ENCODE data around the gene ZNF429.

DNA sequence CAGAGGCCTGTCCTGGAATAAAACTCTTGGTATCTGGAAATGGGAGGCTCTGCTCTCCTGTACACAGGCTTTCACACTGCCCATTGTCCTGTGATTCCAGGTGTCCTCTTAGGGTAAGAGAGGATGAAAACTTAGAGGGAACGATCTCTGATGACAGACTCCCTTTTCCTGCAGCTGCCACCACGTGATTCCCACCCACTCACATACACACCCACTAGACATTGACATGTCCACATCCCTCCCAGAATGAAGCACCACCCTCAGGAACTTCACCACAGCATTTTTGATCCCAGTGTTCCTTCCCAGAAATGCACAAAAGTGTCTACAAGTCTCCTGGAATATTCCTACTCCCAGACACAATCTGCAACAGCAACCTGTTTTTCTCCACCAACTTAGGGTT, 8.2 kb downstream of the ZNF429 start:
- TF ChIP-seq, protein P1, sequence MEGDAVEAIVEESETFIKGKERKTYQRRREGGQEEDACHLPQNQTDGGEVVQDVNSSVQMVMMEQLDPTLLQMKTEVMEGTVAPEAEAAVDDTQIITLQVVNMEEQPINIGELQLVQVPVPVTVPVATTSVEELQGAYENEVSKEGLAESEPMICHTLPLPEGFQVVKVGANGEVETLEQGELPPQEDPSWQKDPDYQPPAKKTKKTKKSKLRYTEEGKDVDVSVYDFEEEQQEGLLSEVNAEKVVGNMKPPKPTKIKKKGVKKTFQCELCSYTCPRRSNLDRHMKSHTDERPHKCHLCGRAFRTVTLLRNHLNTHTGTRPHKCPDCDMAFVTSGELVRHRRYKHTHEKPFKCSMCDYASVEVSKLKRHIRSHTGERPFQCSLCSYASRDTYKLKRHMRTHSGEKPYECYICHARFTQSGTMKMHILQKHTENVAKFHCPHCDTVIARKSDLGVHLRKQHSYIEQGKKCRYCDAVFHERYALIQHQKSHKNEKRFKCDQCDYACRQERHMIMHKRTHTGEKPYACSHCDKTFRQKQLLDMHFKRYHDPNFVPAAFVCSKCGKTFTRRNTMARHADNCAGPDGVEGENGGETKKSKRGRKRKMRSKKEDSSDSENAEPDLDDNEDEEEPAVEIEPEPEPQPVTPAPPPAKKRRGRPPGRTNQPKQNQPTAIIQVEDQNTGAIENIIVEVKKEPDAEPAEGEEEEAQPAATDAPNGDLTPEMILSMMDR (IDR thresholded peaks at IDR 0.05; ENCODE audit: low read depth, low read length), result no peak
- TF ChIP-seq POLR2A (IDR thresholded peaks at IDR 0.05; ENCODE audit: extremely low read depth, insufficient read length), result no peak
- TF ChIP-seq, protein P2, sequence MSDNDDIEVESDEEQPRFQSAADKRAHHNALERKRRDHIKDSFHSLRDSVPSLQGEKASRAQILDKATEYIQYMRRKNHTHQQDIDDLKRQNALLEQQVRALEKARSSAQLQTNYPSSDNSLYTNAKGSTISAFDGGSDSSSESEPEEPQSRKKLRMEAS (IDR thresholded peaks at IDR 0.05; ENCODE audit: low read depth, low read length), result no peak

All from NB4 (cell line).